Measurements from ENCODE around the gene OSGEP.
A peak's percentile ranks its signal among the peaks of the same experiment; 100 is the strongest.

Gene OSGEP

GRCh38 chr14:20429801-20430669, 24.6 kb downstream of the OSGEP start:
- DNase-seq, result no peak

GRCh38 chr14:20428802-20429201, 25.8 kb downstream of the OSGEP start:
- DNase-seq, result no peak

GRCh38 chr14:20428010-20428365, 26.6 kb downstream of the OSGEP start:
- DNase-seq, result no peak

GRCh38 chr14:20427231-20428009, 27.2 kb downstream of the OSGEP start:
- DNase-seq, result peak; percentile 39

- DNase-seq, result no peak
These were observed 29.8 kb downstream of the OSGEP start for GRCh38 chr14:20424851-20425250.

- no peak for DNase-seq
These were observed 31.7 kb downstream of the OSGEP start for GRCh38 chr14:20422886-20423285.

GRCh38 chr14:20421267-20421666, 33.3 kb downstream of the OSGEP start:
- no peak for DNase-seq

- DNase-seq, result no peak
These were observed 35.2 kb downstream of the OSGEP start for GRCh38 chr14:20419419-20419818.

- DNase-seq, result no peak
These were observed 36.1 kb downstream of the OSGEP start for GRCh38 chr14:20418501-20418909.

- no peak for DNase-seq
These were observed 37.1 kb downstream of the OSGEP start for GRCh38 chr14:20417250-20418186.

GRCh38 chr14:20416223-20416622, 38.4 kb downstream of the OSGEP start:
- no peak for DNase-seq

GRCh38 chr14:20415782-20416206, 38.8 kb downstream of the OSGEP start:
- DNase-seq, result peak; percentile 68

GRCh38 chr14:20413744-20414082, 40.9 kb downstream of the OSGEP start:
- DNase-seq, result peak; percentile 9

- peak; percentile 84 for DNase-seq
These were observed 41.5 kb downstream of the OSGEP start, which contains the start of gene TEP1 for GRCh38 chr14:20412876-20413743. Gene TEP1 (minus strand): TSS chr14:20413501. CDS start chr14:20408439, 5,062 bp downstream.

- DNase-seq, result no peak
These were observed 42.2 kb downstream of the OSGEP start for GRCh38 chr14:20412411-20412810.

- peak; percentile 79 for DNase-seq
These were observed 45.4 kb downstream of the OSGEP start for GRCh38 chr14:20409226-20409625.

GRCh38 chr14:20403521-20403920, 51.1 kb downstream of the OSGEP start:
- DNase-seq, result no peak

GRCh38 chr14:20400965-20401593, 53.5 kb downstream of the OSGEP start:
- DNase-seq, result no peak

GRCh38 chr14:20400589-20400964, 54.0 kb downstream of the OSGEP start:
- no peak for DNase-seq

- no peak for DNase-seq
These were observed 57.1 kb downstream of the OSGEP start for GRCh38 chr14:20397511-20397910.
